Activated T-helper 17 cell treated with anti-CD3 and anti-CD28 coated beads, Interleukin-2, amount 50 U/mL, for 72 hours (primary cell): Measurements from ENCODE around the gene CCDC85B. TPM values are rescaled to one million over a fixed set of nuclear protein-coding genes. Genes with fewer than 3 reads are reported as not detected.

Source experiments
- ATAC-seq: fragments of 150-1000 bp; cut with Tn5 transposase; replicated peaks from 2 replicates; pipeline ENCODE4 v1.10.0; 2021; ENCODE audit warnings: mild to moderate bottlenecking, moderate library complexity
- H3K27ac Mint-ChIP-seq: one replicate; pipeline ENCODE4 v1.8.0; 2022; ENCODE audit warnings: mixed read lengths
- H3K27me3 Mint-ChIP-seq: one replicate; pipeline ENCODE4 v1.8.0; 2022; ENCODE audit warnings: mixed read lengths
- H3K36me3 Mint-ChIP-seq: one replicate; pipeline ENCODE4 v1.8.0; 2022; ENCODE audit warnings: low read depth, mild to moderate bottlenecking, mixed read lengths
- H3K4me1 Mint-ChIP-seq: one replicate; pipeline ENCODE4 v1.8.0; 2022; ENCODE audit warnings: mixed read lengths
- H3K4me3 Mint-ChIP-seq: one replicate; pipeline ENCODE4 v1.8.0; 2022; ENCODE audit warnings: mild to moderate bottlenecking, mixed read lengths
- H3K9me3 Mint-ChIP-seq: one replicate; pipeline ENCODE4 v1.8.0; 2022; ENCODE audit warnings: mixed read lengths
- total RNA-seq, 2 donors: library from RNA; stranded (reverse); gene quantifications; one replicate each; pipeline ENCODE4 v1.2.3, GENCODE V29; 2022

The CCDC85B gene
- total RNA-seq, 2 donors from 2014 or later: 21.0 to 37.2 TPM

- Mint-ChIP-seq H3K27me3 (no peaks in the 10 kb centered on the region), H3K36me3 (no peaks in the 10 kb centered on the region), H3K9me3 (no peaks in the 10 kb centered on the region), H3K4me3 (no peak overlapping the region), H3K4me1 (peaks cover 13% of the 10 kb centered on the region), H3K27ac (no peak overlapping the region)
- ATAC-seq: no peak
Observed at GRCh38 chr11:65932558-65932919, 42.1 kb downstream of the CCDC85B start.

- H3K27ac Mint-ChIP-seq: no peak overlapping the region
- no peak for ATAC-seq
- H3K9me3 Mint-ChIP-seq: no peaks in the 10 kb centered on the region
- H3K4me3 Mint-ChIP-seq: no peak overlapping the region
- no peaks in the 10 kb centered on the region for H3K36me3 Mint-ChIP-seq
- peaks cover 1% of the 10 kb centered on the region for H3K4me1 Mint-ChIP-seq
- H3K27me3 Mint-ChIP-seq: no peaks in the 10 kb centered on the region
Observed at GRCh38 chr11:65934014-65934413, 43.5 kb downstream of the CCDC85B start.

- no peak overlapping the region for H3K27ac Mint-ChIP-seq
- ATAC-seq: no peak
- no peaks in the 10 kb centered on the region for H3K9me3 Mint-ChIP-seq
- H3K27me3 Mint-ChIP-seq: no peaks in the 10 kb centered on the region
- H3K36me3 Mint-ChIP-seq: no peaks in the 10 kb centered on the region
- H3K4me1 Mint-ChIP-seq: peaks cover 8% of the 10 kb centered on the region
- no peak overlapping the region for H3K4me3 Mint-ChIP-seq
Observed at GRCh38 chr11:65937766-65938165, 47.3 kb downstream of the CCDC85B start.

Other genes with a start within 250 kb of the CCDC85B start
- 100 to 1,000 TPM in 1 of 2 donors, 10 to 100 TPM in 1; 82.5 to 150 TPM for gene RELA, start 227.8 kb upstream of the CCDC85B start, total RNA-seq
- 10 to 100 TPM; 75.6 to 88.8 TPM for gene KAT5, start 178.4 kb upstream of the CCDC85B start, total RNA-seq
- 10 to 100 TPM; 57.4 to 92.9 TPM for gene RNASEH2C, start 169.9 kb upstream of the CCDC85B start, total RNA-seq
- gene AP5B1, start 109.7 kb upstream of the CCDC85B start, total RNA-seq: 10 to 100 TPM; 17.2 to 21.9 TPM
- under 1 TPM in 1 of 2 donors, not detected in 1; 0.98 TPM for gene OVOL1, start 103.6 kb upstream of the CCDC85B start, total RNA-seq
- gene SNX32, start 56.7 kb upstream of the CCDC85B start, total RNA-seq: 1 to 10 TPM; 1.6 to 6.6 TPM
- gene CFL1, start 32.5 kb upstream of the CCDC85B start, total RNA-seq: 1,000 to 10,000 TPM in 1 of 2 donors, 100 to 1,000 TPM in 1; 682 to 1,566 TPM
- 10 to 100 TPM; 65.2 to 77.2 TPM for gene MUS81, start 30.2 kb upstream of the CCDC85B start, total RNA-seq
- gene EFEMP2, start 17.9 kb upstream of the CCDC85B start, total RNA-seq: 10 to 100 TPM; 11.5 to 76.3 TPM
- gene CTSW, start 10.8 kb upstream of the CCDC85B start, total RNA-seq: 10 to 100 TPM in 1 of 2 donors, 1 to 10 TPM in 1; 5.4 to 23.6 TPM
- gene FIBP, start 2.2 kb upstream of the CCDC85B start, total RNA-seq: 100 to 1,000 TPM in 1 of 2 donors, 10 to 100 TPM in 1; 75.8 to 102 TPM
- gene FOSL1, start 9.7 kb downstream of the CCDC85B start, total RNA-seq: 10 to 100 TPM; 18.7 to 24.8 TPM
- gene C11orf68, start 28.4 kb downstream of the CCDC85B start, total RNA-seq: 10 to 100 TPM; 20.9 to 30.1 TPM
- gene DRAP1, start 28.8 kb downstream of the CCDC85B start, total RNA-seq: 10 to 100 TPM; 85.3 to 94.5 TPM
- not detected for gene TSGA10IP, start 54.8 kb downstream of the CCDC85B start, total RNA-seq
- 10 to 100 TPM; 44.7 to 51.3 TPM for gene SART1, start 71.1 kb downstream of the CCDC85B start, total RNA-seq
- gene EIF1AD, start 111.5 kb downstream of the CCDC85B start, total RNA-seq: 10 to 100 TPM; 47.6 to 66.3 TPM
- gene BANF1, start 111.8 kb downstream of the CCDC85B start, total RNA-seq: 100 to 1,000 TPM; 158 to 245 TPM
- under 1 TPM in 1 of 2 donors, not detected in 1; 0.37 TPM for gene CST6, start 121.3 kb downstream of the CCDC85B start, total RNA-seq
- 1 to 10 TPM in 1 of 2 donors, not detected in 1; 2.1 TPM for gene CATSPER1, start 135.8 kb downstream of the CCDC85B start, total RNA-seq
- gene GAL3ST3, start 158.5 kb downstream of the CCDC85B start, total RNA-seq: under 1 TPM in 1 of 2 donors, not detected in 1; 0.45 TPM
- gene SF3B2, start 161.7 kb downstream of the CCDC85B start, total RNA-seq: 100 to 1,000 TPM; 201 to 237 TPM
- gene PACS1, start 179.6 kb downstream of the CCDC85B start, total RNA-seq: 100 to 1,000 TPM in 1 of 2 donors, 10 to 100 TPM in 1; 84.5 to 105 TPM